HepG2 (cell line): ENCODE measurements around the gene TMEM121. TPM values are rescaled to one million over a fixed set of nuclear protein-coding genes. Genes with fewer than 3 reads are reported as not detected.
A peak's percentile ranks its signal among the peaks of the same experiment; 100 is the strongest.

Experiments
- ATAC-seq: fragments of 200-7000 bp; cut with Tn5 transposase; 3 replicates; pipeline ENCODE4 v1.9.1; 2020; ENCODE audit warnings: mild to moderate bottlenecking, moderate library complexity
- BruUV-seq: library from RNA; stranded (reverse); fragments of 400-500 nt; replicated peaks from 2 replicates; lab custom pipeline; 2021; lab: Mats Ljungman, UMichigan
- CTCF ChIA-PET: fragments of 300-600 bp; formaldehyde crosslinking; extraction: SDS; loops from one replicate; lab custom pipeline; 2021; ENCODE audit warnings: low total read pairs, inconsistent platforms, low intra/inter-chr PET ratio; lab: Yijun Ruan, JAX
- POLR2A ChIA-PET: fragments of 350-600 bp; sonication (Branson Sonifier 250); formaldehyde crosslinking; loops from one replicate; lab custom pipeline; 2020; ENCODE audit warnings: antibody characterized with exemption, inconsistent platforms; lab: Yijun Ruan, JAX
- DNase-seq: peaks from one replicate; pipeline ENCODE4 v3.0.0-alpha.2; 2015; ENCODE audit warnings: low spot score
- FAIRE-seq: peaks from 3 replicates; lab custom pipeline; 2011; peaks lifted over from hg19 to GRCh38; lab: Jason Lieb, UNC
- H2AFZ ChIP-seq: one replicate; pipeline ENCODE4 v1.6.1; 2011; ENCODE audit warnings: low read length, inconsistent platforms
- H3K27ac ChIP-seq: fragments of 300-600 bp; 3 replicates; pipeline ENCODE4 v1.8.0; 2011; ENCODE audit warnings: mixed run types, mild to moderate bottlenecking, mixed read lengths, low read length, inconsistent platforms; ENCODE audit not compliant: insufficient read depth; ENCODE audit errors: extremely low read length
- H3K27me3 ChIP-seq, 2 experiments: fragments of 200-600 bp in 1 of 2; 2 replicates in 1 of 2; 3 replicates in 1 of 2; pipeline versions ENCODE4 v1.6.0 to v1.8.0; 2011; ENCODE audit warnings: low read length in 2 of 2, mild to moderate bottlenecking in 2 of 2, moderate library complexity in 2 of 2, inconsistent platforms in 1 of 2; ENCODE audit not compliant: insufficient read depth in 2 of 2, control insufficient read depth in 1 of 2
- H3K36me3 ChIP-seq, 2 experiments: fragments of 200-600 bp in 1 of 2; replicated peaks in 1 of 2; 2 replicates in 1 of 2; 3 replicates in 1 of 2; pipeline versions ENCODE4 v1.5.1 to v1.8.0; 2011; ENCODE audit warnings: low read length in 2 of 2, inconsistent platforms in 1 of 2; ENCODE audit not compliant: insufficient read depth in 2 of 2, control insufficient read depth in 1 of 2
- H3K4me1 ChIP-seq: 2 replicates; pipeline ENCODE4 v1.5.1; 2012; ENCODE audit warnings: low read length, inconsistent platforms; ENCODE audit not compliant: insufficient read depth
- H3K4me2 ChIP-seq: 2 replicates; pipeline ENCODE4 v1.6.0; 2011; ENCODE audit warnings: low read depth, low read length, inconsistent platforms
- H3K4me3 ChIP-seq, 3 experiments: fragments of 200-600 bp in 1 of 3; sonication (generic), shearing (Covaris generic) in 1 of 3; replicated peaks in 1 of 3; 2 replicates each; pipeline ENCODE4 v1.5.1; 2011 to 2016; ENCODE audit warnings: low read length in 3 of 3, inconsistent platforms in 2 of 3, low read depth in 2 of 3, mild to moderate bottlenecking in 2 of 3, control low read depth in 1 of 3, mixed read lengths in 1 of 3; ENCODE audit not compliant: insufficient read depth in 1 of 3
- H3K79me2 ChIP-seq: one replicate; pipeline ENCODE4 v1.6.1; 2011; ENCODE audit warnings: low read length, inconsistent platforms; ENCODE audit not compliant: insufficient read depth
- H3K9ac ChIP-seq: 2 replicates; pipeline ENCODE4 v1.6.0; 2011; ENCODE audit warnings: mild to moderate bottlenecking, low read depth, low read length, inconsistent platforms; ENCODE audit not compliant: insufficient read depth
- H3K9me3 ChIP-seq: 2 replicates; pipeline ENCODE4 v1.5.1; 2012; ENCODE audit warnings: mild to moderate bottlenecking, low read length
- H4K20me1 ChIP-seq: 2 replicates; pipeline ENCODE4 v1.6.0; 2011; ENCODE audit warnings: inconsistent platforms, mild to moderate bottlenecking, low read length, moderate library complexity; ENCODE audit not compliant: insufficient read depth
- BCL3 ChIP-seq: sonication (generic); formaldehyde crosslinking; IDR thresholded peaks from 2 replicates; pipeline ENCODE4 v1.5.1; 2020; ENCODE audit warnings: mild to moderate bottlenecking, missing genetic modification reagents, moderate library complexity
- DBP ChIP-seq: sonication (generic); formaldehyde crosslinking; IDR thresholded peaks from 2 replicates; pipeline ENCODE4 v1.4.0; 2020; ENCODE audit warnings: missing genetic modification reagents; ENCODE audit errors: not compliant biosample characterization
- HNF4A ChIP-seq: sonication (generic); formaldehyde crosslinking; IDR thresholded peaks from 2 replicates; pipeline ENCODE4 v1.4.0; 2020; ENCODE audit warnings: missing genetic modification reagents
- MAZ ChIP-seq, 2 experiments: sonication (generic) in 1 of 2; formaldehyde crosslinking in 1 of 2; IDR thresholded peaks; 2 replicates each; pipeline versions ENCODE4 v1.5.0 to v1.6.1; 2012 to 2020; ENCODE audit warnings: low read depth in 2 of 2, mild to moderate bottlenecking in 2 of 2, borderline replicate concordance in 1 of 2, improper control_type of control experiment in 1 of 2, low read length in 1 of 2, missing genetic modification reagents in 1 of 2, moderate library complexity in 1 of 2
- RBM39 ChIP-seq: fragments of 200-400 bp; formaldehyde crosslinking; IDR thresholded peaks from one replicate; pipeline ENCODE4 v1.6.1; 2018; ENCODE audit warnings: antibody characterized with exemption, mild to moderate bottlenecking, low read depth, low read length; ENCODE audit not compliant: poor library complexity, severe bottlenecking
- SCMH1 ChIP-seq: sonication (generic); formaldehyde crosslinking; IDR thresholded peaks from 2 replicates; pipeline ENCODE4 v1.9.0; 2021; ENCODE audit warnings: missing genetic modification reagents, mild to moderate bottlenecking, borderline replicate concordance
- SP1 ChIP-seq, 2 experiments: fragments of 450-650 bp in 1 of 2; sonication (generic) in 1 of 2; formaldehyde crosslinking in 1 of 2; IDR thresholded peaks; 2 replicates each; pipeline versions ENCODE4 v1.4.0 to v1.6.1; 2016 to 2020; ENCODE audit warnings: missing genetic modification reagents in 1 of 2
- THRA ChIP-seq: sonication (generic); formaldehyde crosslinking; IDR thresholded peaks from 2 replicates; pipeline ENCODE4 v1.4.0; 2020; ENCODE audit warnings: missing genetic modification reagents, borderline replicate concordance
- ZBTB33 ChIP-seq: sonication (generic); formaldehyde crosslinking; IDR thresholded peaks from 2 replicates; pipeline ENCODE4 v1.4.0; 2020; ENCODE audit warnings: missing genetic modification reagents
- ZNF709 ChIP-seq: sonication (generic); formaldehyde crosslinking; IDR thresholded peaks from 2 replicates; pipeline ENCODE4 v1.5.0; 2020; ENCODE audit warnings: mild to moderate bottlenecking, missing genetic modification reagents
- WGBS: methylation state at CpG from one replicate; pipeline ENCODE4 v1.1.6; 2017; ENCODE audit warnings: low lambda C conversion rate; 5-methylcytosine and 5-hydroxymethylcytosine counted together
- in situ Hi-C: cut with HindIII; loops from 2 replicates; pipeline ENCODE4 v1.10.0; 2017; ENCODE audit warnings: low pct_unique_long_range_greater_than_20kb; ENCODE audit not compliant: extremely low pct_ligation_motif_present
- intact Hi-C: fragments of 100-400 bp; cut with micrococcal nuclease; formaldehyde crosslinking; loops from one replicate; pipeline ENCODE4 v1.10.0; 2022; ENCODE audit not compliant: unreplicated experiment
- polyA plus RNA-seq, 8 experiments: library from polyadenylated mRNA; depleted of rRNA in 3 of 8; stranded (reverse) in 7 of 8; unstranded in 1 of 8; fragments of >200 nt; fragmentation: Illumina TruSeq in 4 of 8; extraction: Trizol in 4 of 8; gene quantifications; 2 replicates each; pipeline versions ENCODE4 v1.2.1 to v1.2.3, GENCODE V29; 2011 to 2016; ENCODE audit warnings: low read depth in 4 of 8, missing spikeins in 1 of 8, mixed read lengths in 1 of 8; ENCODE audit not compliant: insufficient read depth in 1 of 8
- total RNA-seq, 5 experiments: library from RNA; depleted of rRNA; stranded (reverse); fragments of >200 nt; fragmentation: Illumina TruSeq; extraction: Trizol; gene quantifications; 2 replicates each; pipeline ENCODE4 v1.2.3, GENCODE V29; 2016; ENCODE audit warnings: low read depth in 1 of 5

TMEM121 gene
- total and polyA plus RNA-seq, 2 of the 13 experiments (the other 11 are each of a cell fraction or from before 2014, with no cell fraction given), result 6.6 to 19.0 TPM

GRCh38 chr14:105496831-105497591 is 29.4 kb upstream of the TMEM121 start (continued):
- TF ChIP-seq THRA (CRISPR knock-in tag) (no peak; the same call in 1 of the 2 replicates), RBM39 (no peak), SCMH1 (CRISPR knock-in tag) (no peak)

GRCh38 chr14:105497671-105498429 is 28.5 kb upstream of the TMEM121 start:
- FAIRE-seq (no peak), ATAC-seq (no peak), DNase-seq (no peak)
- no peaks in the 10 kb centered on the region for H3K9me3 ChIP-seq
- peaks cover 0 to 3% of the 10 kb centered on the region in 2 experiments; a peak in 1 of 5 replicates for H3K36me3 ChIP-seq
- H2AFZ ChIP-seq, result no peak overlapping the region
- WGBS, result 100% methylated on average over 6 of the region's 31 CpGs
- H3K79me2 ChIP-seq, result peaks cover 23% of the 10 kb centered on the region
- H3K27ac ChIP-seq, result peak overlapping the region; percentile 96
- no TSS peak for BruUV-seq
- no peaks in the 10 kb centered on the region for H4K20me1 ChIP-seq
- H3K27me3 ChIP-seq, result no peaks in the 10 kb centered on the region
- H3K4me1 ChIP-seq, result peaks cover 90% of the 10 kb centered on the region
- H3K4me2 ChIP-seq, result peak overlapping the region; percentile 96
- intact Hi-C loops (loop anchor here (10.0 kb wide), 1 partner anchor 183 kb away; the partner anchor contains the start of gene PACS2), in situ Hi-C loops (no loop called here)
- ChIA-PET CTCF (no interaction called here), POLR2A (interaction anchor here (2.0 to 2.3 kb wide), 2 partner anchors 30 to 197 kb away, joined by 4 to 8 read pairs; partner anchors contain the start of gene BRF1)
- peak overlapping the region in 1 of 3 experiments; percentile 73; a peak in 1 of 6 replicates for H3K4me3 ChIP-seq
- H3K9ac ChIP-seq, result peak overlapping the region; percentile 79
- TF ChIP-seq ZBTB33 (CRISPR knock-in tag), result peak; percentile 54; the same call in 1 of the 2 replicates
- TF ChIP-seq HNF4A (CRISPR knock-in tag), result 0 out of 2 replicates have a peak, but pooled peaks have one; percentile 5
- no peak for TF ChIP-seq MAZ (IDR thresholded peaks at IDR 0.05; ENCODE audit: borderline replicate concordance, low read depth, low read length)
- TF ChIP-seq MAZ (CRISPR knock-in tag; IDR thresholded peaks at IDR 0.05; ENCODE audit: low read depth), result no peak
- TF ChIP-seq SP1 (IDR thresholded peaks at IDR 0.05), result no peak
- no peak for TF ChIP-seq SP1 (CRISPR knock-in tag; IDR thresholded peaks at IDR 0.05)
- TF ChIP-seq DBP (CRISPR knock-in tag), result no peak
- no peak for TF ChIP-seq BCL3 (CRISPR knock-in tag)
- no peak for TF ChIP-seq ZNF709
